Rectal smooth muscle tissue (tissue), 1 donor: ENCODE measurements around the gene SLC18A2.
A peak's percentile ranks its signal among the peaks of the same experiment; 100 is the strongest.

Source experiments
- H3K27ac ChIP-seq: one replicate; pipeline ENCODE4 v1.7.0; 2013; ENCODE audit warnings: low read depth, low read length, inconsistent platforms
- H3K27me3 ChIP-seq: one replicate; pipeline ENCODE4 v1.7.0; 2013; ENCODE audit warnings: low read length; ENCODE audit not compliant: control insufficient read depth, insufficient read depth
- H3K36me3 ChIP-seq: one replicate; pipeline ENCODE4 v1.7.0; 2013; ENCODE audit warnings: low read length; ENCODE audit not compliant: control insufficient read depth, insufficient read depth
- H3K4me1 ChIP-seq: one replicate; pipeline ENCODE4 v1.7.0; 2013; ENCODE audit warnings: low read length; ENCODE audit not compliant: control insufficient read depth, insufficient read depth
- H3K4me3 ChIP-seq: one replicate; pipeline ENCODE4 v1.7.0; 2013; ENCODE audit warnings: low read length
- H3K9ac ChIP-seq: one replicate; pipeline ENCODE4 v1.7.0; 2013; ENCODE audit warnings: low read length

SLC18A2 gene

DNA sequence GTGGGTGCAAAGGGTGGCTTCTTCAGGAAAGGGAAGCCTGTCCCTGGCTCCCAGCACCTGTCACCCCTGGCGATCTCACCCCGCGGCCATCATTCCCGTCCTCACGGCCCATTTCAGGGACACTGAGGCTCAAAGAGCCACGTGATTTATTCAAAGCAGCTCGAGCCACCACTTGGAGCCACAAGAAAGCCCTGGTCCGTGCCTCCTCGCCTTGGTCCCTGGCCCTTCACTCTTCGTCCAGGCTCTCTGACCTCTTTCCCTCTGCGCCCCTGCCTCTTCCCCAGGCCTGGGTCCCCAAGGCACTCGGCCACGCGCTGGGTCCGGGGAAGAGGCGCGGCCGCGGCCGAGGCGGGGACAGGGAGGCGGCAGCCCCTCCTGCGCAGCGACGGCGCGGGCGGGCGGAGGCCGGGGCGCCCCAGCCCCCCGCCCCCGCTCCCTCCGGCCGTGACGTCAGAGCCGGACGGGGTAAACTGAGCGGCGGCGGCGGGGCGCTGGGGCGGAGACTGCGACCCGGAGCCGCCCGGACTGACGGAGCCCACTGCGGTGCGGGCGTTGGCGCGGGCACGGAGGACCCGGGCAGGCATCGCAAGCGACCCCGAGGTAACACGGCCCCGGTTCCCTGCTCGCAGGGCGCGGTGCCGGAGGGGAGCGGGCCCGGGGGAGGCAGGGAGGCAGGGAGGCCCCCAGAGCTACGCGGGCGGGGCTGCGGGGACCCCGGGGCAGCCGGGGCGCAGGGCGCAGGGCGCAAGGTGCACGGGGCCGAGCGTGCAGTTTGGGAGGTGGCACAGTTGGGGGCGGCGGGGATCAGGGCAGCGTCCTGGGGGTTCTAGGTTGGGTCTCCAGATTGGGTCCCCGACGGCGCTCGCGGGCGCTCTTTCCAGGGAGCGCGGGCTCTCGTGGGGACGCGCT is at the start of gene SLC18A2:
Gene SLC18A2, plus strand, starts transcription at position 494 of the 909 bp plus-strand sequence. CDS start 580 bp downstream, outside the sequence.
- Histone ChIP-seq H3K27ac (no peak within 1 kb of the TSS), H3K9ac (no peak within 1 kb of the TSS), H3K4me3 (no peak within 1 kb of the TSS), H3K27me3 (peaks cover 5% of the 10 kb centered on the region), H3K4me1 (no peaks in the 10 kb centered on the region), H3K36me3 (no peaks in the 10 kb centered on the region)

DNA sequence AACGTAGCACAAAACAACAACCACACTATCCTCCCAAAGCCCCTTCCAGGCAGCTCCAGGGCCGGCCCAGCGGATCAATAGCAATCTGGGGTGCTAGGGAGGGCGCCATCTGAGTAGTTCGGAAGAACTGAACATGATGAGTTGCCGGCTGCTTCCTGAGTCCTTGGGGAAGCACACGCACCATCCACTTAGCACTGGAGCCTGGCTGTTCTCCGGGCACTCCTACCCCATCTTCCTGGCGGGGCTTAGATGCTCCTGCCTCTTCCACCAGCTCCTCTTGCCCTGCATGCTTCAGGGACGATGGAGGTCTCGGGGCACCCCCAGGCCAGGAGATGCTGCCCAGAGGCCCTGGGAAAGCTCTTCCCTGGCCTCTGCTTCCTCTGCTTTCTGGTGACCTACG is 43.7 kb upstream of the SLC18A2 start, which contains the start of gene KCNK18:
Gene KCNK18, plus strand, starts transcription at position 301 of the 400 bp plus-strand sequence. Its CDS starts 0 bp downstream, at position 301.
- peaks cover 3% of the 10 kb centered on the region for H3K27me3 ChIP-seq
- H3K4me3 ChIP-seq: no peak within 1 kb of the TSS
- no peaks in the 10 kb centered on the region for H3K4me1 ChIP-seq
- no peak within 1 kb of the TSS for H3K27ac ChIP-seq
- no peak within 1 kb of the TSS for H3K9ac ChIP-seq
- H3K36me3 ChIP-seq: no peaks in the 10 kb centered on the region

- Histone ChIP-seq H3K27me3 (peaks cover 3% of the 10 kb centered on the region), H3K4me3 (no peak overlapping the region), H3K36me3 (no peaks in the 10 kb centered on the region), H3K4me1 (no peaks in the 10 kb centered on the region), H3K9ac (no peak overlapping the region), H3K27ac (no peak overlapping the region)
These were observed 42.8 kb upstream of the SLC18A2 start for GRCh38 chr10:117198088-117198487.

DNA sequence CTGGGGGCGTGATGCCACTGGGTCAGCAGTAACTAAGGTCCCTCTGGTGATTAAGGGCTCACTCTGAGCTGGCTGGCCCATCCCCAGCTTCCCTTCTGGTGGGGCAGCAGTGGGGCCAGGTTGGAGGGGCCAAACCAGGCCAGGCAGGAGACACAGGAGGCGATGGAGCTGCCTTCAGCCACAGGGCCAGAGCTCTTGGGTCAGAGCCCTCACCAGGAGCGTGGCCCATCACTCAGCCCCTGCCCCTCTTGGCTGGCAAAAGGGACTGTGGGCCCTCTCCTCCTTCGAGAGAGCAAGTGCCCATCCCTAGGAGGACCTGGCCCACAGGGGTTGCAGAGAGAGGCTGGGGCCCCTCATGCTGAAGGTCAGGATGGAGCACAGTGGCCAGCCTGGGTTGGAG is 39.1 kb upstream of the SLC18A2 start:
- no peaks in the 10 kb centered on the region for H3K27me3 ChIP-seq
- H3K9ac ChIP-seq: no peak overlapping the region
- H3K27ac ChIP-seq: no peak overlapping the region
- no peaks in the 10 kb centered on the region for H3K4me1 ChIP-seq
- H3K4me3 ChIP-seq: no peak overlapping the region
- H3K36me3 ChIP-seq: no peaks in the 10 kb centered on the region

- H3K36me3 ChIP-seq: no peaks in the 10 kb centered on the region
- no peak overlapping the region for H3K4me3 ChIP-seq
- no peaks in the 10 kb centered on the region for H3K27me3 ChIP-seq
- H3K27ac ChIP-seq: no peak overlapping the region
- H3K9ac ChIP-seq: no peak overlapping the region
- H3K4me1 ChIP-seq: no peaks in the 10 kb centered on the region
These were observed 36.6 kb upstream of the SLC18A2 start for GRCh38 chr10:117204316-117204715.

GRCh38 chr10:117212176-117212575 is 28.7 kb upstream of the SLC18A2 start:
- Histone ChIP-seq H3K36me3 (no peaks in the 10 kb centered on the region), H3K4me1 (peaks cover 4% of the 10 kb centered on the region), H3K27me3 (peaks cover 9% of the 10 kb centered on the region), H3K27ac (no peak overlapping the region), H3K4me3 (no peak overlapping the region), H3K9ac (no peak overlapping the region)

DNA sequence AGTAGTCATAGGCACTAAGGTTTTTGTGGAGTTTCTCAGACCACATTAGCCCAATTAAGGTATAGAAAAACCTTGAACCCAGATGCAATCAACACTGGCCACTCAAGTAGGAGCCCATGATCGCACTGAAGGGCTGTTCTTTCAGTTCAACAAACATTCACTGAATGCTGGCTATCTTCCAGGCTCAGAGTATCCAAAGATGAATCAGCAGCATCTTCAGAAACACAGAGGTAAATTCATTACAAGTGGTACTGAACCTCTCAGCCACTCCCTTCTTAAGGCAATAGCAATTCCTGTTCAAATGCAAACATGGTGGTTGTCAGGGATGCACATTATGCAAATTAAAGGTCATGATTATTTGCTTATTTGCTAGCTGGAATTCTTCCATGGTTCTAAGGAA is 26.5 kb upstream of the SLC18A2 start:
- no peak overlapping the region for H3K4me3 ChIP-seq
- H3K36me3 ChIP-seq: no peaks in the 10 kb centered on the region
- no peak overlapping the region for H3K9ac ChIP-seq
- H3K4me1 ChIP-seq: peaks cover 4% of the 10 kb centered on the region
- peaks cover 10% of the 10 kb centered on the region for H3K27me3 ChIP-seq
- H3K27ac ChIP-seq: no peak overlapping the region

GRCh38 chr10:117215079-117215478 is 25.8 kb upstream of the SLC18A2 start:
- no peak overlapping the region for H3K4me3 ChIP-seq
- peaks cover 10% of the 10 kb centered on the region for H3K27me3 ChIP-seq
- H3K27ac ChIP-seq: no peak overlapping the region
- H3K36me3 ChIP-seq: no peaks in the 10 kb centered on the region
- H3K4me1 ChIP-seq: peaks cover 4% of the 10 kb centered on the region
- no peak overlapping the region for H3K9ac ChIP-seq

- Histone ChIP-seq H3K36me3 (no peaks in the 10 kb centered on the region), H3K9ac (no peak overlapping the region), H3K4me1 (peaks cover 4% of the 10 kb centered on the region), H3K4me3 (no peak overlapping the region), H3K27me3 (peaks cover 10% of the 10 kb centered on the region), H3K27ac (no peak overlapping the region)
These were observed 24.9 kb upstream of the SLC18A2 start for GRCh38 chr10:117216028-117216427.

GRCh38 chr10:117216611-117217195 is 24.2 kb upstream of the SLC18A2 start:
- Histone ChIP-seq H3K36me3 (no peaks in the 10 kb centered on the region), H3K4me1 (peaks cover 4% of the 10 kb centered on the region), H3K9ac (no peak overlapping the region), H3K27ac (no peak overlapping the region), H3K27me3 (peaks cover 10% of the 10 kb centered on the region), H3K4me3 (peak overlapping the region; percentile 63)

GRCh38 chr10:117217196-117217761 is 23.6 kb upstream of the SLC18A2 start:
- Histone ChIP-seq H3K27ac (no peak overlapping the region), H3K27me3 (peaks cover 10% of the 10 kb centered on the region), H3K4me3 (peak overlapping the region; percentile 63), H3K9ac (no peak overlapping the region), H3K36me3 (no peaks in the 10 kb centered on the region), H3K4me1 (peaks cover 4% of the 10 kb centered on the region)

GRCh38 chr10:117218654-117219053 is 22.3 kb upstream of the SLC18A2 start:
- Histone ChIP-seq H3K36me3 (no peaks in the 10 kb centered on the region), H3K9ac (no peak overlapping the region), H3K27me3 (peaks cover 10% of the 10 kb centered on the region), H3K4me1 (peaks cover 4% of the 10 kb centered on the region), H3K4me3 (no peak overlapping the region), H3K27ac (no peak overlapping the region)
